GM12878 (cell line): ENCODE data around the gene PTPRC. TPM values are rescaled to one million over a fixed set of nuclear protein-coding genes. Genes with fewer than 3 reads are reported as not detected.

Source experiments
- ATAC-seq: fragments of 200-7000 bp; cut with Tn5 transposase; 3 replicates; pipeline ENCODE4 v1.9.1; 2020; ENCODE audit warnings: mild to moderate bottlenecking, moderate library complexity
- BruUV-seq: library from RNA; stranded (reverse); fragments of 400-500 nt; replicated peaks from 2 replicates; lab custom pipeline; 2021; lab: Mats Ljungman, UMichigan
- CTCF ChIA-PET: fragments of 300-600 bp; sonication (Branson Sonifier 250); formaldehyde crosslinking; extraction: SDS; loops from one replicate; lab custom pipeline; 2021; ENCODE audit warnings: inconsistent platforms; lab: Yijun Ruan, JAX
- POLR2A ChIA-PET: fragments of 350-600 bp; formaldehyde crosslinking; extraction: SDS; loops from one replicate; lab custom pipeline; 2021; ENCODE audit warnings: inconsistent platforms; lab: Charles Lee
- RAD21 ChIA-PET: fragments of 300-600 bp; sonication (Branson Sonifier 250); formaldehyde crosslinking; loops from one replicate; lab custom pipeline; 2023; ENCODE audit warnings: antibody characterized with exemption; ENCODE audit not compliant: unreplicated experiment; lab: Charles Lee
- SMC1A ChIA-PET: fragments of 300-600 bp; sonication (Branson Sonifier 250); formaldehyde crosslinking; loops from one replicate; lab custom pipeline; 2023; ENCODE audit not compliant: unreplicated experiment, uncharacterized antibody; lab: Charles Lee
- DNase-seq: peaks from one replicate; pipeline ENCODE4 v3.0.0-alpha.2; 2011; ENCODE audit warnings: low read depth, low spot score
- FAIRE-seq: peaks from 3 replicates; lab custom pipeline; 2011; peaks lifted over from hg19 to GRCh38; lab: Jason Lieb, UNC
- H2AFZ ChIP-seq: 2 replicates; pipeline ENCODE4 v1.6.0; 2011; ENCODE audit warnings: low read depth, low read length, control low read depth; ENCODE audit not compliant: control insufficient read depth
- H3K27ac ChIP-seq: 2 replicates; pipeline ENCODE4 v1.5.1; 2011; ENCODE audit warnings: control low read depth; ENCODE audit not compliant: control insufficient read depth, insufficient read depth
- H3K27me3 ChIP-seq, 2 experiments: replicated peaks in 1 of 2; 2 replicates each; pipeline versions ENCODE4 v1.6.0 to v1.6.1; 2011; ENCODE audit warnings: low read length in 1 of 2; ENCODE audit not compliant: control insufficient read depth in 2 of 2, insufficient read depth in 2 of 2
- H3K36me3 ChIP-seq, 2 experiments: 2 replicates each; pipeline ENCODE4 v1.5.1; 2011; ENCODE audit warnings: low read length in 1 of 2; ENCODE audit not compliant: control insufficient read depth in 2 of 2, insufficient read depth in 2 of 2
- H3K4me1 ChIP-seq: 2 replicates; pipeline ENCODE4 v1.6.1; 2011; ENCODE audit warnings: mild to moderate bottlenecking, low read length, moderate library complexity, mixed read lengths; ENCODE audit not compliant: control insufficient read depth, insufficient read depth
- H3K4me2 ChIP-seq: 2 replicates; pipeline ENCODE4 v1.6.0; 2011; ENCODE audit warnings: control low read depth; ENCODE audit not compliant: control insufficient read depth, insufficient read depth
- H3K4me3 ChIP-seq: fragments of 200-600 bp; sonication (generic); 2 replicates; pipeline ENCODE4 v1.5.1; 2016
- H3K79me2 ChIP-seq: 2 replicates; pipeline ENCODE4 v1.6.0; 2011; ENCODE audit warnings: low read length; ENCODE audit not compliant: control insufficient read depth, insufficient read depth
- H3K9ac ChIP-seq: 2 replicates; pipeline ENCODE4 v1.8.0; 2011; ENCODE audit warnings: low read length, control low read depth, mixed read lengths; ENCODE audit not compliant: control insufficient read depth, insufficient read depth
- H3K9me3 ChIP-seq: replicated peaks from 3 replicates; pipeline ENCODE4 v1.5.1; 2011; ENCODE audit warnings: mild to moderate bottlenecking, low read length; ENCODE audit not compliant: control insufficient read depth, insufficient read depth
- H4K20me1 ChIP-seq: 2 replicates; pipeline ENCODE4 v1.6.0; 2011; ENCODE audit not compliant: control insufficient read depth, insufficient read depth
- ATF2 ChIP-seq: IDR thresholded peaks from 2 replicates; pipeline ENCODE4 v1.6.1; 2012; ENCODE audit warnings: low read length, inconsistent platforms
- ELK1 ChIP-seq: IDR thresholded peaks from 2 replicates; pipeline ENCODE4 v1.6.1; 2012; ENCODE audit warnings: low read depth, low read length, improper control_type of control experiment
- FOS ChIP-seq: IDR thresholded peaks from 3 replicates; pipeline ENCODE4 v1.6.1; 2011; ENCODE audit warnings: borderline replicate concordance; ENCODE audit not compliant: insufficient read length; ENCODE audit errors: extremely low read depth
- FOXK2 ChIP-seq: fragments of 450-650 bp; IDR thresholded peaks from 2 replicates; pipeline ENCODE4 v1.6.1; 2017; ENCODE audit warnings: mild to moderate bottlenecking, moderate library complexity
- NBN ChIP-seq: fragments of 450-650 bp; IDR thresholded peaks from 2 replicates; pipeline ENCODE4 v1.6.1; 2016
- NFYA ChIP-seq: IDR thresholded peaks from 2 replicates; pipeline ENCODE4 v1.6.1; 2011; ENCODE audit warnings: low read depth, mild to moderate bottlenecking, low read length, improper control_type of control experiment, borderline replicate concordance
- NFYB ChIP-seq: IDR thresholded peaks from 2 replicates; pipeline ENCODE4 v1.6.1; 2011; ENCODE audit warnings: low read depth, mild to moderate bottlenecking, low read length, improper control_type of control experiment, moderate library complexity; ENCODE audit not compliant: insufficient read depth
- POLR2AphosphoS2 ChIP-seq: IDR thresholded peaks from 2 replicates; pipeline ENCODE4 v1.6.1; 2011; ENCODE audit warnings: low read depth, mild to moderate bottlenecking, low read length, improper control_type of control experiment, moderate library complexity
- RAD21 ChIP-seq: IDR thresholded peaks from 2 replicates; pipeline ENCODE4 v1.6.1; 2011; ENCODE audit warnings: mild to moderate bottlenecking, low read depth, low read length, moderate library complexity; ENCODE audit not compliant: insufficient read depth
- RFX5 ChIP-seq: IDR thresholded peaks from 2 replicates; pipeline ENCODE4 v1.6.1; 2011; ENCODE audit warnings: low read depth, low read length, improper control_type of control experiment
- SMAD1 ChIP-seq: fragments of 450-650 bp; IDR thresholded peaks from 2 replicates; pipeline ENCODE4 v1.6.1; 2018; ENCODE audit warnings: mild to moderate bottlenecking, low read depth; ENCODE audit not compliant: partially characterized antibody
- SP1 ChIP-seq: IDR thresholded peaks from one replicate; pipeline ENCODE4 v1.6.1; 2011; ENCODE audit warnings: low read depth, low read length
- SREBF1 ChIP-seq: IDR thresholded peaks from 2 replicates; pipeline ENCODE4 v1.6.1; 2012; ENCODE audit warnings: mild to moderate bottlenecking, low read length
- TAF1 ChIP-seq: IDR thresholded peaks from 2 replicates; pipeline ENCODE4 v1.6.1; 2011; ENCODE audit warnings: mild to moderate bottlenecking, low read depth, low read length, borderline replicate concordance
- WRNIP1 ChIP-seq: IDR thresholded peaks from 2 replicates; pipeline ENCODE4 v1.6.1; 2011; ENCODE audit warnings: low read depth, low read length, improper control_type of control experiment, borderline replicate concordance
- YBX1 ChIP-seq: fragments of 450-650 bp; IDR thresholded peaks from 2 replicates; pipeline ENCODE4 v1.6.1; 2016; ENCODE audit warnings: antibody characterized with exemption
- ZNF24 ChIP-seq: fragments of 450-650 bp; IDR thresholded peaks from 2 replicates; pipeline ENCODE4 v1.6.1; 2017; ENCODE audit warnings: antibody characterized with exemption, mild to moderate bottlenecking
- ZNF622 ChIP-seq: fragments of 450-650 bp; IDR thresholded peaks from 2 replicates; pipeline ENCODE4 v1.6.1; 2017; ENCODE audit warnings: mild to moderate bottlenecking, inconsistent platforms
- ZSCAN29 ChIP-seq: fragments of 450-650 bp; IDR thresholded peaks from 2 replicates; pipeline ENCODE4 v1.6.1; 2017; ENCODE audit warnings: mild to moderate bottlenecking, moderate library complexity
- WGBS: methylation state at CpG from one replicate; pipeline ENCODE4 v1.1.6; 2016; ENCODE audit warnings: low lambda C conversion rate; ENCODE audit not compliant: insufficient replicate concordance, insufficient coverage; ENCODE audit errors: missing lambda C conversion rate; 5-methylcytosine and 5-hydroxymethylcytosine counted together
- in situ Hi-C: fragments of 300-500 bp; cut with MboI; formaldehyde crosslinking; loops from 9 replicates; pipeline ENCODE4 v1.14.3; 2018; ENCODE audit warnings: mixed read lengths
- intact Hi-C: fragments of 100-400 bp; cut with micrococcal nuclease; formaldehyde crosslinking; loops from one replicate; pipeline ENCODE4 v1.14.2; 2022; ENCODE audit not compliant: unreplicated experiment
- polyA plus RNA-seq, 11 experiments: library from polyadenylated mRNA; depleted of rRNA in 4 of 11; unstranded in 6 of 11; stranded (reverse) in 5 of 11; fragments of >200 nt; fragmentation: Nextera tagmentation in 4 of 11; fragmentation: Illumina TruSeq in 1 of 11; extraction: Ambion mirVana in 4 of 11; extraction: Trizol in 1 of 11; gene quantifications; 1 replicate in 1 of 11; 2 replicates in 10 of 11; pipeline versions ENCODE4 v1.2.1 to v1.2.3, GENCODE V29; 2011 to 2016; ENCODE audit warnings: inconsistent platforms in 2 of 11, missing spikeins in 2 of 11, low read depth in 1 of 11
- total RNA-seq, 4 experiments: library from RNA; depleted of rRNA in 3 of 4; stranded (reverse); fragments of >200 nt in 3 of 4; fragmentation: Illumina TruSeq in 1 of 4; extraction: Trizol in 1 of 4; gene quantifications; 2 replicates each; pipeline versions ENCODE4 v1.2.1 to v1.2.3, GENCODE V29; 2013 to 2021

The PTPRC gene
- total and polyA plus RNA-seq, 10 of the 15 experiments (the other 5 are each of a cell fraction or from before 2014, with no cell fraction given), result 72.9 to 221 (median 118) TPM

GRCh38 chr1:198775606-198776005 is 136.8 kb downstream of the PTPRC start:
- RAD21 ChIA-PET, result interaction anchor here (1.3 kb wide), 1 partner anchor 468 kb away, joined by 6 read pairs; no protein-coding TSS in a partner anchor

More at GRCh38 chr1:198775606-198776005, 136.8 kb downstream of the PTPRC start:
- TF ChIP-seq ELK1 (no peak), YBX1 (no peak), FOS (no peak), RFX5 (no peak), FOXK2 (no peak), NBN (no peak), TAF1 (no peak), ZSCAN29 (no peak), NFYA (no peak), SMAD1 (no peak), ATF2 (no peak), ZNF622 (no peak), SP1 (no peak), RAD21 (no peak), WRNIP1 (no peak), POLR2AphosphoS2 (no peak), NFYB (no peak), ZNF24 (no peak), SREBF1 (no peak)
- H3K4me2 ChIP-seq, result no peak overlapping the region
- H3K36me3 ChIP-seq, result no peaks in the 10 kb centered on the region
- ChIA-PET CTCF (interaction anchor here (1.0 to 5.4 kb wide), 4 partner anchors 12 to 688 kb away, joined by 3 to 34 read pairs (median 18); no protein-coding TSS in a partner anchor), SMC1A (interaction anchor here (0.8 to 2.5 kb wide), 7 partner anchors 12 to 689 kb away, joined by 3 to 17 read pairs (median 3); no protein-coding TSS in a partner anchor), POLR2A (interaction anchor here (0.7 to 1.0 kb wide), 2 partner anchors 13 to 146 kb away, joined by 3 read pairs; no protein-coding TSS in a partner anchor)
- FAIRE-seq, result no peak
- WGBS, result 67% methylated on average over 6 of the region's 6 CpGs
- H4K20me1 ChIP-seq, result no peaks in the 10 kb centered on the region
- H3K9ac ChIP-seq, result no peak overlapping the region
- no peaks in the 10 kb centered on the region for H3K79me2 ChIP-seq
- no peak overlapping the region for H3K27ac ChIP-seq
- H2AFZ ChIP-seq, result no peak overlapping the region
- no peaks in the 10 kb centered on the region for H3K4me1 ChIP-seq
- DNase-seq, result no peak
- no peak overlapping the region for H3K4me3 ChIP-seq
- intact Hi-C loops (no loop called here), in situ Hi-C loops (loop anchor here (10.0 kb wide), 1 partner anchor 469 kb away; no protein-coding TSS in a partner anchor)
- BruUV-seq, result no TSS peak
- H3K27me3 ChIP-seq, result no peaks in the 10 kb centered on the region
- peaks cover 2% of the 10 kb centered on the region; the same call in 2 of the 3 replicates for H3K9me3 ChIP-seq
- no peak for ATAC-seq
